PC-9 (cell line): ENCODE data around the gene PIK3CA. TPM values are rescaled to one million over a fixed set of nuclear protein-coding genes. Genes with fewer than 3 reads are reported as not detected.
"Not testable (repeated sequence)": the region's sequence is repeated elsewhere in the genome, so short reads cannot be mapped to it uniquely, and the experiment has no call there.

Experiments
- BruUV-seq: library from RNA; stranded (reverse); fragments of 400-500 nt; replicated peaks from 2 replicates; lab custom pipeline; 2021; lab: Mats Ljungman, UMichigan
- CTCF ChIA-PET: fragments of 300-600 bp; sonication (Branson Sonifier 250); formaldehyde crosslinking; loops from one replicate; lab custom pipeline; 2022; ENCODE audit warnings: antibody characterized with exemption; lab: Charles Lee
- POLR2A ChIA-PET: fragments of 300-600 bp; sonication (Branson Sonifier 250); formaldehyde crosslinking; loops from one replicate; lab custom pipeline; 2022; ENCODE audit warnings: antibody characterized with exemption; ENCODE audit not compliant: unreplicated experiment; lab: Charles Lee
- DNase-seq, 2 experiments: peaks; one replicate each; pipeline versions ENCODE4 v3.0.0 to v3.0.0-alpha.2; 2015 to 2022; ENCODE audit warnings: mixed read lengths in 1 of 2
- H2AFZ ChIP-seq: fragments of 200-600 bp; sonication (generic); 2 replicates; pipeline ENCODE4 v1.8.1; 2017; ENCODE audit warnings: antibody characterized with exemption
- H3F3A ChIP-seq: fragments of 200-600 bp; sonication (generic); 2 replicates; pipeline ENCODE4 v1.8.1; 2017; ENCODE audit warnings: antibody characterized with exemption, mild to moderate bottlenecking, low read depth; ENCODE audit not compliant: insufficient read depth
- H3K27ac ChIP-seq: fragments of 200-600 bp; sonication (generic); 2 replicates; pipeline ENCODE4 v1.6.1; 2016; ENCODE audit warnings: mixed run types
- H3K27me3 ChIP-seq: fragments of 200-600 bp; sonication (generic); 2 replicates; pipeline ENCODE4 v1.6.1; 2016; ENCODE audit warnings: low read depth, mixed run types; ENCODE audit not compliant: insufficient read depth
- H3K36me3 ChIP-seq: fragments of 200-600 bp; sonication (generic); 2 replicates; pipeline ENCODE4 v1.6.1; 2016; ENCODE audit warnings: low read depth, mixed run types
- H3K4me1 ChIP-seq: fragments of 200-600 bp; sonication (generic); replicated peaks from 2 replicates; pipeline ENCODE4 v1.6.1; 2016; ENCODE audit warnings: mixed run types; ENCODE audit not compliant: insufficient read depth
- H3K4me2 ChIP-seq: fragments of 200-600 bp; sonication (generic); 2 replicates; pipeline ENCODE4 v1.6.1; 2017; ENCODE audit warnings: mixed run types
- H3K4me3 ChIP-seq: fragments of 200-600 bp; sonication (generic); 2 replicates; pipeline ENCODE4 v1.6.1; 2016; ENCODE audit warnings: mixed run types
- H3K79me2 ChIP-seq: fragments of 200-600 bp; sonication (generic); 2 replicates; pipeline ENCODE4 v1.6.1; 2017; ENCODE audit warnings: low read depth, mixed run types
- H3K9me2 ChIP-seq: fragments of 200-600 bp; sonication (generic); 2 replicates; pipeline ENCODE4 v1.8.1; 2017; ENCODE audit warnings: mild to moderate bottlenecking; ENCODE audit not compliant: insufficient read depth
- H3K9me3 ChIP-seq: fragments of 200-600 bp; sonication (generic); 2 replicates; pipeline ENCODE4 v1.8.1; 2016; ENCODE audit warnings: low read depth; ENCODE audit not compliant: insufficient read depth
- H4K20me1 ChIP-seq: fragments of 200-600 bp; sonication (generic); 2 replicates; pipeline ENCODE4 v1.8.1; 2017; ENCODE audit not compliant: insufficient read depth
- CTCF ChIP-seq: fragments of 200-600 bp; sonication (generic); conservative IDR thresholded peaks from 2 replicates; pipeline ENCODE4 v1.6.1; 2017; ENCODE audit warnings: mixed run types, antibody characterized with exemption, mild to moderate bottlenecking, moderate library complexity
- EZH2 ChIP-seq: fragments of 200-600 bp; sonication (generic); IDR thresholded peaks from 2 replicates; pipeline ENCODE4 v1.8.0; 2017; ENCODE audit warnings: antibody characterized with exemption, low read depth
- intact Hi-C: fragments of 100-400 bp; cut with micrococcal nuclease; formaldehyde crosslinking; loops from one replicate; pipeline ENCODE4 v1.10.0; 2022; ENCODE audit not compliant: unreplicated experiment
- total RNA-seq: library from RNA; stranded (reverse); gene quantifications from 2 replicates; pipeline ENCODE4 v1.2.3, GENCODE V29; 2021

The PIK3CA gene
- total RNA-seq, 1 experiment from 2014 or later: 39.9 TPM

- intact Hi-C loops: no loop called here
- Histone ChIP-seq H3K9me3 (no peaks in the 10 kb centered on the region), H4K20me1 (no peaks in the 10 kb centered on the region), H3F3A (no peaks in the 10 kb centered on the region), H3K27ac (no peak overlapping the region), H3K4me3 (no peak overlapping the region), H3K9me2 (no peaks in the 10 kb centered on the region), H3K27me3 (no peaks in the 10 kb centered on the region), H3K4me1 (no peaks in the 10 kb centered on the region), H3K4me2 (no peak overlapping the region), H2AFZ (no peak overlapping the region), H3K79me2 (no peaks in the 10 kb centered on the region), H3K36me3 (no peaks in the 10 kb centered on the region)
- ChIA-PET POLR2A (no interaction called here), CTCF (no interaction called here)
- no peak for TF ChIP-seq CTCF
- no peak for TF ChIP-seq EZH2
- DNase-seq: no peak
- no TSS peak for BruUV-seq
Measured at GRCh38 chr3:179247289-179248015, 99.3 kb downstream of the PIK3CA start.

- intact Hi-C loops: loop anchor here (10.0 kb wide), 1 partner anchor 304 kb away; no protein-coding TSS in a partner anchor
- DNase-seq: no peak
- H4K20me1 ChIP-seq: no peaks in the 10 kb centered on the region
- H3K4me2 ChIP-seq: no peak within 1 kb of the TSS
- H3K27me3 ChIP-seq: no peaks in the 10 kb centered on the region
- BruUV-seq: no TSS peak
- H3K9me2 ChIP-seq: no peaks in the 10 kb centered on the region
- POLR2A ChIA-PET: no interaction called here
- H3K9me3 ChIP-seq: no peaks in the 10 kb centered on the region
- no peak within 1 kb of the TSS for H3K4me3 ChIP-seq
- CTCF ChIA-PET: no interaction called here
- H3F3A ChIP-seq: no peaks in the 10 kb centered on the region
- no peak for TF ChIP-seq EZH2
- TF ChIP-seq CTCF: no peak
- H3K4me1 ChIP-seq: no peaks in the 10 kb centered on the region
- no peaks in the 10 kb centered on the region for H3K79me2 ChIP-seq
- no peak within 1 kb of the TSS for H2AFZ ChIP-seq
- H3K36me3 ChIP-seq: no peaks in the 10 kb centered on the region
- H3K27ac ChIP-seq: no peak within 1 kb of the TSS
Measured at GRCh38 chr3:179250803-179251476, 102.8 kb downstream of the PIK3CA start, which contains the start of gene KCNMB3. Gene KCNMB3, minus strand, starts transcription at chr3:179251114. Its CDS starts 124 bp downstream, at chr3:179250990.

DNA sequence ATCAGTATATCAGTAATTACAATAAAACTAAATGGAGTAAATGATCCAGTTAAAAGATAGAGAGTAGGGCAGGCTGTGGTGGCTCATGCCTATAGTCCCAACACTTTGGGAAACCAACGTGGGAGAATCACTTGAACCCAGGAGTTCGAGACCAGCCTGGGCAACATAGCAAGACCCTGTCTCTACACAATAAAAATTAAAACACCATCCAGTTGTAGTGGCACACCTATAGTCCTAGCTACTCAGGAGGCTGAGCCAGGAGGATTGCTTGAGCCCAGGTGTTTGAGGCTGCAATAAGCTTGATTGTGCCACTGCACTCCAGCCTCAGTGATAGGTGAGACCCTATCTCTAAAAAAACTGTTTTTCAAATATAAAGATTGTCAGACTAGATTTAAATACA, 108.7 kb downstream of the PIK3CA start:
- intact Hi-C loops: loop anchor here (10.0 kb wide), 1 partner anchor 298 kb away; no protein-coding TSS in a partner anchor
- Histone ChIP-seq H3K4me2 (no peak overlapping the region), H3K27ac (no peak overlapping the region), H3K36me3 (no peaks in the 10 kb centered on the region), H3F3A (no peaks in the 10 kb centered on the region), H4K20me1 (no peaks in the 10 kb centered on the region), H3K4me3 (no peak overlapping the region), H3K9me3 (peaks cover 12% of the 10 kb centered on the region; the same call in 1 of the 2 replicates), H3K4me1 (peaks cover 5% of the 10 kb centered on the region), H2AFZ (no peak overlapping the region), H3K9me2 (no peaks in the 10 kb centered on the region), H3K27me3 (no peaks in the 10 kb centered on the region), H3K79me2 (no peaks in the 10 kb centered on the region)
- CTCF ChIA-PET: interaction anchor here (0.6 kb wide), 1 partner anchor 8 kb away, joined by 9 read pairs; no protein-coding TSS in a partner anchor
- no peak for TF ChIP-seq CTCF
- no peak for TF ChIP-seq EZH2
- no peak for DNase-seq
- no TSS peak for BruUV-seq
- POLR2A ChIA-PET: no interaction called here

DNA sequence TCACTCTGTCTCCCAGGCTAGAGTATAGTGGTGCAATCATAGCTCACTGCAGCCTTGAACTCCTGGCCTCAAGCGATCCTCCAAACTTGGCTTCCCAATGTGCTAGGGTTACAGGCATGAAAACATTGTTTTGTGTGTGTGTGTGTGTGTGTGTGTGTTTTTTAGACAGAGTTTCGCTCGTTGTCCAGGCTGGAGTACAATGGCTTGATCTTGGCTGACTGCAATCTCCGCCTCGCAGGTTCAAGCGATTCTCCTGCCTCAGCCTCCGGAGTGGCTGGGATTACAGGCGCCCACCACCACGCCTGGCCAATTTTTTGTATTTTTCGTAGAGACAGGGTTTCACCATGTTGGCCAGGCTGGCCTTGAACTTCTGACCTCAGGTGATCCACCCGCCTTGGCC, 109.6 kb downstream of the PIK3CA start:
- H3K36me3 ChIP-seq, H3K9me2 ChIP-seq, POLR2A ChIA-PET, H3F3A ChIP-seq, H2AFZ ChIP-seq, H3K27me3 ChIP-seq, H3K79me2 ChIP-seq, CTCF ChIA-PET, H3K4me1 ChIP-seq, BruUV-seq, DNase-seq, H3K4me2 ChIP-seq, H4K20me1 ChIP-seq, H3K4me3 ChIP-seq, H3K27ac ChIP-seq: not testable (repeated sequence)
- intact Hi-C loops: loop anchor here (10.0 kb wide), 1 partner anchor 297 kb away; no protein-coding TSS in a partner anchor
- H3K9me3 ChIP-seq: peaks cover 12% of the 10 kb centered on the region; the same call in 1 of the 2 replicates
